LHCN-M2 (cell line): Measurements from ENCODE around the gene MED12L. TPM values are rescaled to one million over a fixed set of nuclear protein-coding genes. Genes with fewer than 3 reads are reported as not detected.

Source experiments
- DNase-seq: peaks from one replicate; pipeline ENCODE4 v3.0.0-alpha.2; 2012; ENCODE audit warnings: low read depth
- total RNA-seq: library from RNA; depleted of rRNA; stranded (reverse); fragments of >200 nt; gene quantifications from 2 replicates; pipeline ENCODE4 v1.2.3, GENCODE V29; 2014

MED12L gene
- total RNA-seq, 1 experiment from 2014 or later = not detected

DNA sequence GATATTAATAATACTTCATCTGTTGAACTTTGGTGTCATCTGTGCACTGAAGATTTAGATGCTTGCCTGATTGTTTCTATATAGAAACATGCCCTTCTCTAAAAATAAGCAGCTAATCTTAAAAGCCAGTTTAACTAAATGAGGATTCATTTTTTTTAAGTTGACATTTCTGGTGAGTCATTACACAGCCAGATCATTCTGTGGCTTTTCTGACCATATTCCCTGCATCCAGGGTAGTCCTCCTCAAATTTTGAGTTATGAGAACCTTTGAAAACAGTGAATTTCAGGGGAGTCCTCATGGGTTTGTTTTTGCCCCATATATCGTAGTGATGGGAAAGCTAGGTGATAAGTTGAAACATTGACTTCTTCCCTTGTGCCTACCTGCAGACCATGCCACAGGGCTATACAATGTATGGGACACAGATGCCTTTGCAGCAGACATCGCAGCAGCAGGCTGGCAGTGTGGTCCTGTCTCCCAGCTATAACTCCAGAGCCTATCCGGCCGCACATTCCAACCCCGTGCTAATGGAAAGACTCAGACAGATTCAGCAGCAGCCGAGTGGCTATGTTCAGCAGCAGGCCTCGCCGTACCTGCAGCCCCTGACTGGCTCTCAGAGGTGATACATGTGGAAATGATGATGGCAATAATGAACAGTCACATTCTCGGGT lies 325.6 kb downstream of the MED12L start:
- peak; percentile 30 for DNase-seq

DNA sequence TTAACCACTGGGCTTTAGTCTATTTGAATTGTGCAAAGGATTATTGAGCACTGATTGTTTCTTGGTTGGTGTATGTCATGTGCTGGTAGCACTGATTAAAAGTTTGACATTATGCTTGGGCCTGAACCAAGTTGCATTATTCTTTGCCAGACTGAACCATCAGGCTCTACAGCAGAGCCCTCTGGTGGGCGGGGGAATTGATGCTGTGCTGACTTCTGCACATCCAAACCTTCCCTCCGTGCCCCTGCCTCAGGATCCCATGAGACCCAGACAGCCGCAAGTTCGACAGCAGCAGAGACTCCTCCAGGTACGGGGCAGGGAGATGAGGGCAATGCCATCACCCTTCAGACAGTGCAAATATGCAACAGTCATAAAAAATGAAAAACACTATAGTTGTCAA lies 327.5 kb downstream of the MED12L start:
- no peak for DNase-seq

DNA sequence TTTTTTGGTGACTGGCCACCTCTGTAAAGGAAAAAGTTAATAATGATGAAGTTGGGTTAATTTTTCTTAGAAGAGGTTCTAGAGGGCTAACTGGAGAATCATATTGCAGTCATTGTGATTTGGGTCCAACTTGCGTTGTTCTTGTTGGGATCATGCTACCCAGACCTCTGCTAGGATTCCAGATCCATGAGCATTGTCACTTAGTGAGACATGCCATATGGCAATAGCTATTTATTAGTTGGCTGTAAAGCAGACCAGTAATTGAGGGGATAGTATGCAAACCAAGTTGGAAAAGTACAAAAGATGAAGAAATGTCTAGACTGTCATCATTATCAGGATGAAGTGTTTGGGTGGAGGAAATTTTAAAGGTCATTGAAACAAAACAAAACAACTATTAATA lies 329.8 kb downstream of the MED12L start:
- DNase-seq = no peak

DNA sequence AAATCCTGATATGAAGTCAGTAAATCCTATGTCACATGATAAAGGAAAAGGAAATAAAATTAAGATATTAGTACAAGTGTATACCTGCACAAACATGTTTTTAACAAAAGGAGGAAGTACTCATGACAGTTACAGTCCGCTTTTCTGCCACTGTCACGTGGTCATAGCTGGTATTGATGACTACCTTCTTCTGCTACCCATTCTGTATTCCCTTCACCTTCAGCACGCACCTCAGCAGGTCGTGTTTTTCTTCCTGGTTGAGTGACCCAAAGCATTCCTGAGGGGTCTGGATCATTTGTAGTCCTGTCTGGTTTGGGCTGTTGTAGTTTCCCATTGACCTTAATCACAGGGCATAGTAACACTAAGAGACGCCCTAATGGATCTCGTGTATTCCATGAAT lies 334.3 kb downstream of the MED12L start:
- no peak for DNase-seq

DNA sequence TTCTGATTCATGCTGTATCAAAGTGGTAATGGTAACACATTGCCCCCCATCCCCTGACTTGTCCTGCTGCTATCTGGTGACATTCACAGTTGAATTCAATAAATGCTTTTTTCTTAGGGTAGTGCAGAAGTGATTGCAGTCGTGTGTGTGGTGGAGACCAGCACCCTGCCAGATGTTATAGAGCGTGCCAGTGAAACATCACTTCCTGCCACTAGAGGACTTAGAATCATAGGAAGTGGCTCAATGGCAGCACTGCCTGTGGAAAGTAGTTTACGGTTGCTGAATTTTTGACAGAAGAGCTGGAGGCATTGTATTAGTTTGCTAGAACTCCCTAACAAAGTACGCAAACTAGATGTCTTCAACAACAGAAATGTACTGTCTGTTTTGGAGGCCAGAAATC lies 336.5 kb downstream of the MED12L start:
- no peak for DNase-seq

DNA sequence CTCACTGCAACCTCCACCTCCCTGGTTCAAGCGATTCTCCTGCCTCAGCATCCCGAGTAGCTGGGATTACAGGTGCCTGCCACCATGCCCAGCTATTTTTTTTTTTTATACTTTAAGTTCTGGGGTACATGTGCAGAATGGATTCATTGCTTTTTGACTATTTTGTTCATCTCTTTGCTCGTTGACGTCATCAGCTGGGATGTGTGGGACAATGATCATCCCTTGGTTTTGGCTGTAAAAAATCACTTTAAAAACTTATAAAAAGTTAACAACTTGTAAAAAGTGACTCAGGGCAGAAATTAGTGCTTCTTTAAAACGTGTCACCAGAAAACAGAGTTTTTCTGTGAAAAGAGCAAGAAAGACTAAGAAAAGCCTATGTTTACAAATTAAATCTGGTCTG lies 337.6 kb downstream of the MED12L start:
- DNase-seq = no peak

DNA sequence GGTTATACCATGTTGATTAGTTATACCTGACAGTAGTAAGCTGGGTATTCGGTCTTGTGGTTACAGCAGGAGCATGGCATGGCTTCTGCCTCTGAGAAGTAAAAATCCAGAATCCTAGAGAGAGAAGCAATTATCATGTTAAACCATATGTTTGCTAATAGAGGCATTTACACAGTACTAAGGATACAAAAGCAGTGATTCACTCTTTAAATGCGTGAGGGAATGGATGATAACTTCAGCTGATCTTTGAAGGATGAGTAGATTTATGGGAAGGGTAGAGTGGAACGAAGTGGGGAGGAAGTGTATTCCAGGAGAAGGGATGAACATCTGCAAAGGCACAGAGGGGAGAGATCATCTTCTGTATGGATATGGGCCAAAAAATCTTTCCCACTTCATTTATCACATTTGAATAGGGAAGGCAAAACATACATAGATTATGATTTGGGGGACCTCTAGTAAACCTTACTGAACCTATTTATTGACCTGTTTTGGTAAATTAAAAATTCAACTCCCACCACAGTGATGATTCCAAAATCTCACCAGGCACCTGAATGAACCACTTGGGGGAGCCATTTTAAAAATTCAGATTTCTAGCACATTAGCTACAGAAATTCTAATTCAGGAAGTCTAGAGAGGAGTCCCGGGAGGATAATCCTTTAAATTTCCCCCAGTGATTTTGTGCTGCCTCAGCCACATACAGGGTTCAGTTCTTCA lies 340.3 kb downstream of the MED12L start:
- no peak for DNase-seq

DNA sequence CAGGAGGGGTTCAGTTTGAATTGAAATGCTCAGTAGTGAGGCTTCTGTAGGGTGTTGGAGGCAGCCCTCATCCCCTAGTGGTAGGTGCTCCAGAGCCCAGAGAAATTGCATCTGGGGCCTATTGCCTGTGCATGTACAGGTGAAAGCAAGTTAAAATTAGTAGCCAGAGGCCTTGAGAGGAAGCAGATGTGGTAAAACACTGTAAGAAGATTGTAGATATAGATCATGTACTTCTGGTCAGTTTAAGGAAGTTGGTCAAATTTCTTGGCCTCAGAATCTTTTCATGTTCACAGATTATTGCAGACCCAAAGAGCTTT lies 340.8 kb downstream of the MED12L start:
- no peak for DNase-seq

DNA sequence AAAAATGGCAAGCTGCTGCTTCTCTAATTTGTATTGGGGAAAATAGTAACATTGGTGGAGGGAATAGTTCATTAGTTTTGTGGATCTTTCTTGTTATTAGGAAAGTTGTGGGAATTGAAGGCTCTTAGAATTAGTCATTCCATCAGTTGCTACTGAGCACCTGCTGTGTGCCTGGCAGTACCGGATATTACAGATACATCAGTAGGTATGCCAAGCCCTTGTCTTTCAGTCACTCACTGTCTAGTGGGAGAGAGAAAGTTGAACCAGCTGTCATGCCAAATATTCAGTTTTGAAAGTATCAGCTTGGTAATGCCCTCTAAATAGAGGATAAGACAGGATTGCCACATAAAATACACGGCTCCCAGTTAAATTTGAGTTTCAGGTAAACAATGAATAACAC lies 342.9 kb downstream of the MED12L start:
- DNase-seq = peak; percentile 67

DNA sequence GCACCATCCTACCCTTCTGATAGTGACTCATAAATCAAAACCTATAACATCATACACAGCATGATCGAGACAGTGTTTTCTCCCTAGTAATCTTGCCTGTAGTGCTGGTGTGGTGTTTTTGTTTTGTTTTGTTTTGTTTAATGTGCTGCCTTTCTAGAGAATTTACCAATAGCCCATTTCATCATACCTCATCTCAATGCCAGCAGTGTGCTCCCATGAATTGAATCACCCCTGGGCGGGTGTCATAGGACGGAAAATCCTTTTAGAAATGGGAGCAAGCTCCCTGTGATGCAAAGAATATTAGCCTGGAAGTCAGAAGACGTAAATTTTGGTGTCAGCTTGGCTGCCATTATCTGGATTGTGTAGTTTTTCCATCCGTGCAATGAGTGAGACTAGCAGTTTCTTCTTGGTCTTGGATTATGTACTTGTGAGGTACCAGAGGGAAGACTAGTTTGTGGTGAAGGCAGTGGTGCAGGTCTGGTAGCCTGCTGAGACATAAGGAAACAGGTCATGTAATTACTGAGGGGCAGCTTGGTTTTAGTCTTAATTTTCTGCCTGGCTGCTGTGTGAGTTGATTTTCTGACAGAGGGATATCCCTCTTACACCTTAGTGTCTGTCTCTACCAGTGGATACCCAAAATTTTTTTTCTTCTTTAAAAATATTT lies 345.5 kb downstream of the MED12L start:
- DNase-seq = peak; percentile 27

DNA sequence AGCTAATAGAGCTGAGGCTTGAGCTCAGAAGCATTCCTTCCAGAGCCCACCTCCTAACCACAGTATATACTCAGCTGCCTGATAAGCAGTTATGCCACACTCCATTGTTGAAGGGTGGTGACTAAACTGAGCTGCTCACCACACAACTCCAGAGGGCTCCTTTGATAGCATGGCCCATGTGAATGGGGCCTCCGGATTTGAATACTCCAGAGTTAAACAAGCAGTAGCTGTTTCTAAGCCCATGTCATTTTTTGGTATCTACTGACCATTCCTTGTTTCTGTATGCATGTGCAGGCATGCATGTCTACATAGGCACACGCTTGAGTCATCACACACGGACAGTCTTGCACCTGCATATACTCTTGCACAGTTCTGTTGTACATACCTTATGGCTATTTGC lies 346.5 kb downstream of the MED12L start:
- DNase-seq = peak; percentile 93

DNA sequence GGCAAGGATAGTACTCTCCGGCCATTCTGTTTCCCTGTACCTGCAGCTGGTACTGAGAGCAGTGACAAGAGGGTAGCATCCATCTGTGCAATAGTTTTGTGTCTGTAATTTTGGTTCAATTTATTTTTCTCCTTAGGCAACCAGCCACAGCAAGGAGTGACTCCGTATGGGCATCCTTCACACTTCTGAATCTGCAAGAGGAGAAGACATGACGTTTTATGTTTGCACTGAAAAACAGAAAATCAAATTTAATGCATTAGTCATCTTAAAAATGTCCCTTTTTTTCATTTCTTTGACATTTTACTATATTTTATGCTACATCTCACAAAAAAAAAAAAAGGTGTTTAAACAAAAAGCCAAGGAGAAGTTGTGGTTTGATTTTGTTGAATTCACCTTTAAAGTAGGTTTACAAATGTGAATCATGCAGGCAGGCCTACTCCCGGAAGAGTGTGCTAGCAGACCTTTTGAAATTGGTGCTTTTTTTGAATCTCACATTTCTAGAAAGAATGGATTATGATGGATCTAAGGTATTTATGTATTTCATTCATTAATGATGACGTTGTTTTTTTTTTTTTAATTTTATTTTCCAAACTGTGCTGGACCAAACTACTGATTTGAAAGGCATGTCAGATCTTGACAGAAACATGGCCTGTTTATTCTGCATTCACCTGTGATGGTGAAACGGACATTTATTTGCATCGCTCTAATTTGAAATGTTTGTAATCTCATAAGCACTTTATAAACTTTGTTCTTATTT lies 347.3 kb downstream of the MED12L start:
- no peak for DNase-seq

DNA sequence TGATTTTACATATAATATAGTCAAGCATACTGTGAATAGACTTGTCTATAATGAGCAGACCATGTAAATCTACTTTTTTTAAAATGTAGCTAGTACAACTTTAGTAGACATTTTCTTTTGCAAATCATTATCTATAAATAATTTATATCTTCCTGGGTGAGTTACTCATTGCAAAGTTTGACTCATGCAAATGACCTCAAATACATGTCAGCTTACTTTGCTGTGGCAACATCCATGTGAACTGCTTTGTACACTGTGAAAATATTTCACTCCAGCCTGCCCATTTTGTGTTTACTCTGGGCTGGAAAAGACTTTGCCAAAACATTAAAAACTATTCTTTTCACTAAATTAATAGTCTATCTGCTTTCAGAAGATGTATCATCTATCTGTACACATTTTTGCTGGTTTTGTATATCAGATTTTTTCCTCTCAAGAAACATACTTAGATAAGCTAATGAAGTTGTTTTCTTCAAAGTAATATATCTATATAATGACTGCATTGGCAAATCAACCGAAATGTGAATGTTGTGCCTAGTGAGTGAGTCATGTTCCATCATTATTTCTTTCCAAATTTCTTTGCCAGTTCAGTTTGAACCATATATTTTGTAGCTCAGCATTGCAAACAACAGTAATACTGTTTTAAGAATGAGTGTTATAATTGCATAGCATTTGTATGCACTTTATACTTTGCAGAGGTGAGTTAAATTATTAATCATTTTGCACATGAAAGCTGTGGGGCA lies 348.9 kb downstream of the MED12L start:
- DNase-seq = peak; percentile 88

DNA sequence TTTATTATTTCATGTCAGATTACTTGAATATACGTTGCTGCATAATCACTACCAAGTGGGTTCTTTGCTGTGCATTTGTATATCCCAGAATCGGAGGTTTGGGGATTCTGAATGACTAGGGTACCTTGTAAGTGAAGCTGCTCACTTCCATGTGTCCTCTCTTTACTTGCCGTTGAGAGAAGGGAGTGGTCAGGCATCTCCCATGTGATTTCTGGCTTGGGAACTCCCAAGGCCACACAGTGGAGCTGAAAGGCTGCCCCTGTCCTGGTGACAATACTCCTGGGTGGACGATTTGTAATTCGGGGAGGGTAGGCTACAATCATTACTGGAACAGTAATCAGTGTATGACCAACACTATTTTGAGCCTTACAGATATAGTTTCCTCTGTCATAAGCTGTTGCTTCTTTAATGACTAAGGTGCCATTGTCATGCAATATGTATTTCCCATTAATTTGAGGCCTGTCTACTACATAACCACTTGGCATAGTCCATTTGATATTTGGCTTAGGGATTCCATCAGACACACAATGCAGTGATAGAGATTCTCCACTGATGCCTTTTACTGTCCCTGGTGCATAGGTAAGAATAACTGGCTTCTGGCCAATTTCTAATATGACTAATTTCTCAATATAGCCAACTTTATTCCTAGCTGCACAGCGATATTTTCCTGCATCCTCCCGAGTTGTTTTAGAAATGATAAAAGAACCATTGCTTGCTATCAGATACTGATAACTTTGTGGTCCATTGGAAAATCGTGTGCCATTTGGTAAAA lies 351.4 kb downstream of the MED12L start:
- no peak for DNase-seq

DNA sequence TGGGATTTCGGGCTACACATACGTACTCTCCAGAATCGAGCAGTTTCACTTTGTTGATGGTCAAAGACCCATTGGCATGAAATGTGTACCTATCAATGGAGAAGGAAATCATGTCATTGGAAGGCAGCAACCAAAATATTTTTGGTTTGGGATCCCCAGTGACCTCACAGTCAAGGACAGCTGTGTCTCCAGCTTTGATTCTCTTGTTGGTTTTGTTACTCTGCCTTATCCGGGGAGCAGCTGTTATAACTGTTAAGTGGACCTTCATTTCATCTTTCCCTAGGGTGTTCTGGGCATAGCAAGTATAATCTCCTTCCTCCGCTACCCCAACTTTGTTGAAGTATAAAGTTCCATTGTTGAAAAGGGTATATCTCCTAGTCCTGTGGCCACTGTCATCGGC lies 352.4 kb downstream of the MED12L start:
- peak; percentile 69 for DNase-seq

DNA sequence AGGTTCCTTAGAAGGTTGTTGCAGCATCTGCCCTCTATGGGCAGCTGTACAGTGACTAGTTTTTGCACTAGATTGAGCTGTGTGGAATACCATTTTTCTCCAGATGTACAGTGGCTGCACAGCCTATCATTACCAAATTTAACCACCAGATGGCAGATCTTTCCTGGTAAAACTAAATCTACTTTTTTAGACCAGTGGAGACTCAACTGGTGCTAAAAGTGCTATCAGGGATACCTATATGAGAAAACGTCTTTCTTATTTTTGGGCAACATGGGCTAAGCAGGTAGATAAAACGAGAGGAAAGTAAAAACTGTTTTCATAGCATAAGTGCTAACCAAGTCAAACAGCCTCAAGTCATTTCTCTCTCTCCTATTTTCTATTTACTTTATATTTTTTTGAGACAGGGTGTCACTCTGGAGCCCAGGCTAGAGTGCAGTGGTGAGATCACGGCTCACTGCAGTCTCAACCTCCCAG lies 354.2 kb downstream of the MED12L start:
- DNase-seq = peak; percentile 75

DNA sequence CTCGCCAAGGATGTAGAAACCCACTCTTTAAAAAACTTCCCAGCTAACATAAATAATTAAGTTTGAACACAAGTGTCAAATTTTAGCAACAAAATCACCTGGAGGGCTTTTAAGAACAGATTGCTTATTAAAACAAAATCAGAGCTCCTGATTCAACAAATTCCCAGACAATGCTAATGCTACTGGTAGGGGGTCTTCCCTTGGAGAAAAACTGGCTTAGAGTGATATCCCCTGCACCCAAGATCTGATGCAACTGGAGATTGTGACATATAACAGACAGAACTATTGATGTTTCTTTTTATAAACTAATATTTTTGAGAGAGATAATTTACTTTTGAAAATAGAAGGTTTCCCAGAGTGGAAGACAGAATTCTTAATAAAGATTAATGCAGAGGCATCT lies 355.5 kb downstream of the MED12L start:
- DNase-seq = no peak

DNA sequence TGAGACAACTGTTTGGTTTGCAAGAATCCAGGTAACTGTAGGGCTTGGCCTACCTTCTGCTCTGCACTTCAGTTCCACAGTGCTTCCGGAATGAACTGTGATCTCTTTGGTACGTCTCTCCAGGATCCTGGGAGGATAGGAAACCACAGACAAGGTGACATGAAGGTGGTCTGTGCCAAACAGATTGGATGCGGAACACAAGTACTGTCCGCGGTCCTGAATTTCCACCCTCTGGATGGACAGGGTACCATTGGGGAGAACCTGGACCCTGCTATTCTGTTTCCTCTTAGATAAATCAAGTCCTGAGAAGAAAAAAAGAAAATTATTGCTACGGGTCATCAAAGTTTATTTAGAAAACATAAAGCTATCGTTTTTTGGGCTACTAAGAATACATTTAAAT lies 358.1 kb downstream of the MED12L start:
- no peak for DNase-seq

DNA sequence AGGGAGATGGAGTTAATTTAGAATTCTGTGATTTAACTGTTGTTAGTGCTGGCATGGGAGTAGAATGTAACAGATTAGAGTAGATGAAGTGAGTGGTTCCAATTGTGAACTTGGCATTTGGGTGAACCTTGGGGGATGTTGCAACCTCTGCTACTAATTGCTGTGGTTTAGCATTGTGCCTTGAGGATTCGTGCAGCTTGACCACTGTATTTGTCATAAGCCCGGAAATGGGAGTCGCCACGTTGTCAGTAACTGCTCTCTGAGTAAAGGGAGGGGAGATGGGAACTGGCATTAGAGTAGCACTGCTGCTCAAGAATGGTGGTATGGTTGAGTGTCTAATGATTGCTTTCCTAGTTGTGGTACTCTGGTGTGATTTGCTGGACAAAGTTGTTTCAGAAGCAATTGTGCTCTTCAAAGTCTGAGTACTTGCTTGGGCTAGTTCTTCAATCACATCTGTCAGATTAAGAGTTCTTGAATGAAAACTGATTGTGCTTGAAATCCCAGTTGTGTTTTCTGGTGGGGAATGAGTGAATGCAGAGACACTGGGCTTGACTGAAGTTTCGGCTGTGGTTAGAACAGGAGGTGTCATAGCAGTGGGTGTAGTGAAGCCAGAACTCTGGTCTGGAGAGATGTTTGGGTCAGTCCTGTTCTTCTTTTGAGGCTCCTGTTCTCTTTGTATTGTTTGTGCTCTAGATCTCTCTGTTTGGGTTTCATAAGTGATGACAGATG lies 360.0 kb downstream of the MED12L start:
- peak; percentile 80 for DNase-seq

DNA sequence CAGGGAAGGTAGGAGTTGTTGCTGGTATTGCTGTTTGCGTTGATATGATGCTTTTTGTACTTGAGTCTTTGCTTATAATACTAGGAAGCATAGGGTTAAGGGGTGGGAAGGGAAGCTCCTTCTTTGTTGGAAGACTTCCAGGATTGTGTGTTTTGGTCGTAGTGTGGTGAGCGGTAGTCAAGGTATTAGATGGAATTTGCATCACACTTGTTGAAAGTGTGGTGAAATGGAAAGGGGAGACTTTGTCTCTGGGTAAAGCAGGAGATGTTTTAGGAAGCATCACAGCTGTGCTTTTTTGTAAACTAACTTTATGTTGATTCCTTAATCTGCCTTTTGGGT lies 360.5 kb downstream of the MED12L start:
- DNase-seq = no peak
